HCT116 (cell line): ENCODE results near the gene CNTNAP3B. TPM values are rescaled to one million over a fixed set of nuclear protein-coding genes. Genes with fewer than 3 reads are reported as not detected.
"Not testable (repeated sequence)": the region's sequence is repeated elsewhere in the genome, so short reads cannot be mapped to it uniquely, and the experiment has no call there.

Experiments used
- ATAC-seq: fragments of 200-7000 bp; cut with Tn5 transposase; 2 replicates; pipeline ENCODE4 v1.9.1; 2020; ENCODE audit warnings: mild to moderate bottlenecking, moderate library complexity
- BruUV-seq: library from RNA; stranded (reverse); fragments of 400-500 nt; replicated peaks from 2 replicates; lab custom pipeline; 2021; lab: Mats Ljungman, UMichigan
- CTCF ChIA-PET: fragments of 300-600 bp; sonication (Branson Sonifier 250); formaldehyde crosslinking; loops from one replicate; lab custom pipeline; 2021; ENCODE audit warnings: antibody characterized with exemption; lab: Charles Lee
- POLR2A ChIA-PET: fragments of 300-600, 350-600 bp; sonication (Branson Sonifier 250); formaldehyde crosslinking; loops from one replicate; lab custom pipeline; 2021; ENCODE audit warnings: antibody characterized with exemption; lab: Charles Lee
- RAD21 ChIA-PET, 2 experiments: fragments of 300-600 bp; sonication (Branson Sonifier 250); formaldehyde crosslinking; loops; one replicate each; lab custom pipeline; 2023; ENCODE audit warnings: low total read pairs in 2 of 2; ENCODE audit not compliant: uncharacterized antibody in 2 of 2, unreplicated experiment in 2 of 2, low non-redundant PET in 1 of 2; lab: Charles Lee
- DNase-seq: peaks from one replicate; pipeline ENCODE4 v3.0.0-alpha.2; 2010; ENCODE audit warnings: low read depth, low spot score
- H2AFZ ChIP-seq: fragments of 200-600 bp; shearing (Covaris generic), sonication (generic); 2 replicates; pipeline ENCODE4 v1.6.1; 2017; ENCODE audit warnings: low read depth, mixed run types, mixed read lengths, antibody characterized with exemption, low read length; ENCODE audit not compliant: poor library complexity, severe bottlenecking
- H3K27ac ChIP-seq: 2 replicates; pipeline ENCODE4 v1.5.1; 2012; ENCODE audit warnings: low read depth, low read length
- H3K27me3 ChIP-seq: fragments of 200-600 bp; sonication (generic); 2 replicates; pipeline ENCODE4 v1.6.1; 2016; ENCODE audit warnings: mixed run types, low read length, mixed read lengths; ENCODE audit not compliant: insufficient read depth
- H3K36me3 ChIP-seq, 2 experiments: fragments of 200-500 bp in 1 of 2; fragments of 200-600 bp in 1 of 2; sonication (Bioruptor generic) in 1 of 2; sonication (generic) in 1 of 2; 2 replicates each; pipeline versions ENCODE4 v1.5.1 to v1.6.1; 2014 to 2016; ENCODE audit warnings: low read length in 2 of 2, inconsistent platforms in 1 of 2, mixed read lengths in 1 of 2, mixed run types in 1 of 2; ENCODE audit not compliant: insufficient read depth in 2 of 2, control insufficient read depth in 1 of 2
- H3K4me1 ChIP-seq, 2 experiments: fragments of 200-600 bp in 1 of 2; sonication (generic) in 1 of 2; 2 replicates each; pipeline versions ENCODE4 v1.5.1 to v1.6.1; 2012 to 2017; ENCODE audit warnings: low read length in 2 of 2, inconsistent platforms in 1 of 2, mild to moderate bottlenecking in 1 of 2, mixed read lengths in 1 of 2, mixed run types in 1 of 2, moderate library complexity in 1 of 2; ENCODE audit not compliant: insufficient read depth in 2 of 2, control insufficient read depth in 1 of 2
- H3K4me2 ChIP-seq: fragments of 200-600 bp; sonication (generic); 2 replicates; pipeline ENCODE4 v1.6.1; 2017; ENCODE audit warnings: mixed run types, low read length, mixed read lengths
- H3K4me3 ChIP-seq, 2 experiments: fragments of 200-600 bp in 1 of 2; sonication (generic) in 1 of 2; replicated peaks in 1 of 2; 2 replicates each; pipeline ENCODE4 v1.5.1; 2011 to 2016; ENCODE audit warnings: low read length in 2 of 2, control low read depth in 1 of 2, low read depth in 1 of 2, mild to moderate bottlenecking in 1 of 2, mixed read lengths in 1 of 2, mixed run types in 1 of 2
- H3K79me2 ChIP-seq: fragments of 200-600 bp; sonication (generic); 2 replicates; pipeline ENCODE4 v1.6.1; 2017; ENCODE audit warnings: mild to moderate bottlenecking, mixed run types, low read length, moderate library complexity, mixed read lengths; ENCODE audit not compliant: insufficient read depth
- H3K9ac ChIP-seq: fragments of 200-600 bp; sonication (generic); 2 replicates; pipeline ENCODE4 v1.6.1; 2016; ENCODE audit warnings: low read length, mixed read lengths
- H3K9me2 ChIP-seq: fragments of 200-600 bp; sonication (generic), shearing (Covaris generic); 2 replicates; pipeline ENCODE4 v1.6.1; 2017; ENCODE audit warnings: mixed run types, mild to moderate bottlenecking, moderate library complexity; ENCODE audit not compliant: insufficient read depth
- H3K9me3 ChIP-seq, 2 experiments: fragments of 200-500 bp in 1 of 2; fragments of 200-600 bp in 1 of 2; sonication (Bioruptor generic) in 1 of 2; sonication (generic) in 1 of 2; 2 replicates each; pipeline ENCODE4 v1.6.1; 2014 to 2017; ENCODE audit warnings: low read length in 2 of 2, mixed read lengths in 2 of 2, inconsistent platforms in 1 of 2, low read depth in 1 of 2, mild to moderate bottlenecking in 1 of 2, mixed run types in 1 of 2, moderate library complexity in 1 of 2; ENCODE audit not compliant: control insufficient read depth in 1 of 2, insufficient read depth in 1 of 2
- H4K20me1 ChIP-seq: fragments of 200-600 bp; sonication (generic), shearing (Covaris generic); 2 replicates; pipeline ENCODE4 v1.6.1; 2017; ENCODE audit warnings: mixed run types, mild to moderate bottlenecking, moderate library complexity; ENCODE audit not compliant: insufficient read depth
- intact Hi-C: fragments of 100-400 bp; cut with micrococcal nuclease; formaldehyde crosslinking; loops from 2 replicates; pipeline ENCODE4 v1.10.0; 2022
- total RNA-seq: library from RNA; stranded (reverse); gene quantifications from one replicate; pipeline ENCODE4 v1.2.1, GENCODE V29; 2021; ENCODE audit not compliant: unreplicated experiment

Gene CNTNAP3B
- total RNA-seq, 1 experiment from 2014 or later: 24.3 TPM

- H3K4me3 ChIP-seq, H3K27me3 ChIP-seq, ATAC-seq, H3K4me2 ChIP-seq, H3K9ac ChIP-seq, H3K4me1 ChIP-seq, CTCF ChIA-PET, H3K27ac ChIP-seq, intact Hi-C loops, RAD21 ChIA-PET, DNase-seq, H4K20me1 ChIP-seq, H2AFZ ChIP-seq, H3K9me2 ChIP-seq, H3K36me3 ChIP-seq, H3K9me3 ChIP-seq, POLR2A ChIA-PET, H3K79me2 ChIP-seq, BruUV-seq: not testable (repeated sequence)
These were observed 254.7 kb downstream of the CNTNAP3B start for GRCh38 chr9:41874557-41874956.

GRCh38 chr9:41855422-41855821 is 273.8 kb downstream of the CNTNAP3B start:
- H3K9me3 ChIP-seq, H2AFZ ChIP-seq, ATAC-seq, CTCF ChIA-PET, RAD21 ChIA-PET, H3K9me2 ChIP-seq, H3K79me2 ChIP-seq, H3K4me3 ChIP-seq, H3K9ac ChIP-seq, POLR2A ChIA-PET, H3K36me3 ChIP-seq, H4K20me1 ChIP-seq, BruUV-seq, H3K4me1 ChIP-seq, H3K27ac ChIP-seq, intact Hi-C loops, DNase-seq, H3K4me2 ChIP-seq, H3K27me3 ChIP-seq: not testable (repeated sequence)

DNA sequence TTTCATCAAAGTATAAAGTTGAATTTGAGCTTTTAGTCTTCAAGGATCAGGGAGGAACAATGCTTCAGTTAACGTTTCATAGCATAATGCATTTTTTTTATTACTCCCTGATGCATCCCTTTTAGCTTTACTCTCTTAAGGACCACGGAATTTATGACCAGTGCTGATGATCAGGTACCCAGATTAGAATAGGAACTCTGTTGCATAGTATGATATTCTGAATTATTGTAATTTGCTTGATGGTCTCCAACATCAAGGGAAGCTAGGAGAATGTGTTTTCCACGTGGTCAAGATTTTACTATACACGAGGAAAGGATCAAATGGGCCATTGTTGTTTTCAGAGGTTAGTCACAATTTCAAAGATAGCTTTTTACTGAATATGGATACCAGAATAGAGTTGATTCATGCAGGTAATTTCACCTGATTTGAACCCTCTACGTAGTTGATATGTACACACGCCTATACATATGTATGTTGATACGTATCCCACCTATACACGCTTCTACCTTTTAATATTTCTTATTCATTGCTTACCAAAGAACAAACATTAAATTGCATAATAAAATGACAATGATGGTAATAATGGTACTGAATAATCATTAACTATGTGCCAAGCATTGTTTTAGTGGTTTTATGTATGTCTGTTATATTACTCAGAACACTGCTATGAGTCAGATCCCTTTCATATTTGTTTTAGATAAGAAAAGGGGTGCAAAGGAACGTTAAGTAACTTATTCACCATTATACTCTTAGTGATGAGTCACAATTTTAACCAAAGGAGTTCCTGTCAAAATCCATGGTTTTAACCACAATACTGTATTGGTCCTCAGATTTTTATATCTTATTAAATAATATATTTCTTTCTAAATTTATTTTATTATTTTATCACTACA is 277.1 kb downstream of the CNTNAP3B start:
- H3K9me2 ChIP-seq, H3K9me3 ChIP-seq, H3K4me2 ChIP-seq, RAD21 ChIA-PET, H3K4me1 ChIP-seq, H4K20me1 ChIP-seq, H3K36me3 ChIP-seq, CTCF ChIA-PET, H3K9ac ChIP-seq, H2AFZ ChIP-seq, H3K27ac ChIP-seq, intact Hi-C loops, POLR2A ChIA-PET, H3K27me3 ChIP-seq, DNase-seq, H3K79me2 ChIP-seq, BruUV-seq, H3K4me3 ChIP-seq: not testable (repeated sequence)
- peak; percentile 76 for ATAC-seq

- H3K9me2 ChIP-seq, H3K4me2 ChIP-seq, intact Hi-C loops, H4K20me1 ChIP-seq, RAD21 ChIA-PET, CTCF ChIA-PET, H2AFZ ChIP-seq, POLR2A ChIA-PET, H3K79me2 ChIP-seq, H3K9ac ChIP-seq, H3K4me3 ChIP-seq, H3K27me3 ChIP-seq, ATAC-seq, BruUV-seq, H3K4me1 ChIP-seq, DNase-seq, H3K9me3 ChIP-seq, H3K27ac ChIP-seq, H3K36me3 ChIP-seq: not testable (repeated sequence)
These were observed 281.4 kb downstream of the CNTNAP3B start for GRCh38 chr9:41847829-41848228.
